ENCODE results near the gene GABRR3.

The GABRR3 gene

GRCh38 chr3:97949743-97950142 is 85.4 kb downstream of the GABRR3 start:
- Histone ChIP-seq H3K9ac (ENCODE audit: low read depth in 1 of 2, low read length in 2 of 2) (no peak overlapping the region), H3K9me3 (ENCODE audit: control insufficient read depth in 1 of 2, low read length in 2 of 2) (no peaks in the 10 kb centered on the region), H3K27me3 (ENCODE audit: control insufficient read depth in 1 of 2, insufficient read depth in 2 of 2, low read length in 2 of 2) (no peaks in the 10 kb centered on the region), H3K27ac (ENCODE audit: low read depth, low read length) (no peak overlapping the region), H3K36me3 (ENCODE audit: control insufficient read depth in 1 of 2, insufficient read depth in 2 of 2, low read length in 2 of 2) (peaks cover 46 to 71% of the 10 kb centered on the region in 2 donors), H3K4me1 (ENCODE audit: control insufficient read depth in 1 of 2, insufficient read depth in 2 of 2, low read length in 2 of 2) (no peaks in the 10 kb centered on the region), H3K4me3 (ENCODE audit: low read depth in 1 of 2, low read length in 2 of 2) (no peak overlapping the region)

- Histone ChIP-seq H3K36me3 (ENCODE audit: control insufficient read depth in 1 of 2, insufficient read depth in 2 of 2, low read length in 2 of 2) (peaks cover 42 to 70% of the 10 kb centered on the region in 2 donors), H3K9me3 (ENCODE audit: control insufficient read depth in 1 of 2, low read length in 2 of 2) (no peaks in the 10 kb centered on the region), H3K27me3 (ENCODE audit: control insufficient read depth in 1 of 2, insufficient read depth in 2 of 2, low read length in 2 of 2) (no peaks in the 10 kb centered on the region), H3K9ac (ENCODE audit: low read depth in 1 of 2, low read length in 2 of 2) (no peak overlapping the region), H3K4me3 (ENCODE audit: low read depth in 1 of 2, low read length in 2 of 2) (no peak overlapping the region), H3K27ac (ENCODE audit: low read depth, low read length) (no peak overlapping the region), H3K4me1 (ENCODE audit: control insufficient read depth in 1 of 2, insufficient read depth in 2 of 2, low read length in 2 of 2) (no peaks in the 10 kb centered on the region)
Observed at GRCh38 chr3:97949110-97949485, 86.0 kb downstream of the GABRR3 start.

- Histone ChIP-seq H3K9me3 (ENCODE audit: control insufficient read depth in 1 of 2, low read length in 2 of 2) (no peaks in the 10 kb centered on the region), H3K9ac (ENCODE audit: low read depth in 1 of 2, low read length in 2 of 2) (no peak overlapping the region), H3K36me3 (ENCODE audit: control insufficient read depth in 1 of 2, insufficient read depth in 2 of 2, low read length in 2 of 2) (peaks cover 42 to 73% of the 10 kb centered on the region in 2 donors), H3K4me3 (ENCODE audit: low read depth in 1 of 2, low read length in 2 of 2) (no peak overlapping the region), H3K27me3 (ENCODE audit: control insufficient read depth in 1 of 2, insufficient read depth in 2 of 2, low read length in 2 of 2) (no peaks in the 10 kb centered on the region), H3K27ac (ENCODE audit: low read depth, low read length) (no peak overlapping the region), H3K4me1 (ENCODE audit: control insufficient read depth in 1 of 2, insufficient read depth in 2 of 2, low read length in 2 of 2) (no peaks in the 10 kb centered on the region)
Observed at GRCh38 chr3:97948351-97949109, 86.6 kb downstream of the GABRR3 start.

- no peaks in the 10 kb centered on the region for H3K4me1 ChIP-seq (ENCODE audit: control insufficient read depth in 1 of 2, insufficient read depth in 2 of 2, low read length in 2 of 2)
- H3K27me3 ChIP-seq (ENCODE audit: control insufficient read depth in 1 of 2, insufficient read depth in 2 of 2, low read length in 2 of 2) = no peaks in the 10 kb centered on the region
- no peak overlapping the region for H3K27ac ChIP-seq (ENCODE audit: low read depth, low read length)
- H3K9me3 ChIP-seq (ENCODE audit: control insufficient read depth in 1 of 2, low read length in 2 of 2) = no peaks in the 10 kb centered on the region
- no peak overlapping the region for H3K9ac ChIP-seq (ENCODE audit: low read depth in 1 of 2, low read length in 2 of 2)
- H3K4me3 ChIP-seq (ENCODE audit: low read depth in 1 of 2, low read length in 2 of 2) = no peak overlapping the region
- H3K36me3 ChIP-seq (ENCODE audit: control insufficient read depth in 1 of 2, insufficient read depth in 2 of 2, low read length in 2 of 2) = peaks cover 28 to 54% of the 10 kb centered on the region in 2 donors
Observed at GRCh38 chr3:97942801-97943546, 92.1 kb downstream of the GABRR3 start.

- Histone ChIP-seq H3K36me3 (ENCODE audit: control insufficient read depth in 1 of 2, insufficient read depth in 2 of 2, low read length in 2 of 2) (peaks cover 24 to 50% of the 10 kb centered on the region in 2 donors), H3K4me1 (ENCODE audit: control insufficient read depth in 1 of 2, insufficient read depth in 2 of 2, low read length in 2 of 2) (no peaks in the 10 kb centered on the region), H3K27me3 (ENCODE audit: control insufficient read depth in 1 of 2, insufficient read depth in 2 of 2, low read length in 2 of 2) (no peaks in the 10 kb centered on the region), H3K9ac (ENCODE audit: low read depth in 1 of 2, low read length in 2 of 2) (no peak overlapping the region), H3K27ac (ENCODE audit: low read depth, low read length) (no peak overlapping the region), H3K4me3 (ENCODE audit: low read depth in 1 of 2, low read length in 2 of 2) (no peak overlapping the region), H3K9me3 (ENCODE audit: control insufficient read depth in 1 of 2, low read length in 2 of 2) (no peaks in the 10 kb centered on the region)
Observed at GRCh38 chr3:97940034-97940433, 95.1 kb downstream of the GABRR3 start.

- Histone ChIP-seq H3K4me1 (ENCODE audit: control insufficient read depth in 1 of 2, insufficient read depth in 2 of 2, low read length in 2 of 2) (no peaks in the 10 kb centered on the region), H3K4me3 (ENCODE audit: low read depth in 1 of 2, low read length in 2 of 2) (no peak overlapping the region), H3K9ac (ENCODE audit: low read depth in 1 of 2, low read length in 2 of 2) (no peak overlapping the region), H3K27ac (ENCODE audit: low read depth, low read length) (no peak overlapping the region), H3K9me3 (ENCODE audit: control insufficient read depth in 1 of 2, low read length in 2 of 2) (no peaks in the 10 kb centered on the region), H3K36me3 (ENCODE audit: control insufficient read depth in 1 of 2, insufficient read depth in 2 of 2, low read length in 2 of 2) (peaks cover 24 to 44% of the 10 kb centered on the region in 2 donors), H3K27me3 (ENCODE audit: control insufficient read depth in 1 of 2, insufficient read depth in 2 of 2, low read length in 2 of 2) (no peaks in the 10 kb centered on the region)
Observed at GRCh38 chr3:97939401-97939800, 95.7 kb downstream of the GABRR3 start.

- H3K9ac ChIP-seq (ENCODE audit: low read depth in 1 of 2, low read length in 2 of 2) = no peak overlapping the region
- no peaks in the 10 kb centered on the region for H3K27me3 ChIP-seq (ENCODE audit: control insufficient read depth in 1 of 2, insufficient read depth in 2 of 2, low read length in 2 of 2)
- no peaks in the 10 kb centered on the region for H3K9me3 ChIP-seq (ENCODE audit: control insufficient read depth in 1 of 2, low read length in 2 of 2)
- peaks cover 24 to 43% of the 10 kb centered on the region in 2 donors for H3K36me3 ChIP-seq (ENCODE audit: control insufficient read depth in 1 of 2, insufficient read depth in 2 of 2, low read length in 2 of 2)
- H3K27ac ChIP-seq (ENCODE audit: low read depth, low read length) = no peak overlapping the region
- no peaks in the 10 kb centered on the region for H3K4me1 ChIP-seq (ENCODE audit: control insufficient read depth in 1 of 2, insufficient read depth in 2 of 2, low read length in 2 of 2)
- no peak overlapping the region for H3K4me3 ChIP-seq (ENCODE audit: low read depth in 1 of 2, low read length in 2 of 2)
Observed at GRCh38 chr3:97938444-97938843, 96.7 kb downstream of the GABRR3 start.

- Histone ChIP-seq H3K4me1 (ENCODE audit: control insufficient read depth in 1 of 2, insufficient read depth in 2 of 2, low read length in 2 of 2) (no peaks in the 10 kb centered on the region), H3K4me3 (ENCODE audit: low read depth in 1 of 2, low read length in 2 of 2) (no peak overlapping the region), H3K36me3 (ENCODE audit: control insufficient read depth in 1 of 2, insufficient read depth in 2 of 2, low read length in 2 of 2) (peaks cover 12 to 41% of the 10 kb centered on the region in 2 donors), H3K9me3 (ENCODE audit: control insufficient read depth in 1 of 2, low read length in 2 of 2) (no peaks in the 10 kb centered on the region), H3K9ac (ENCODE audit: low read depth in 1 of 2, low read length in 2 of 2) (no peak overlapping the region), H3K27me3 (ENCODE audit: control insufficient read depth in 1 of 2, insufficient read depth in 2 of 2, low read length in 2 of 2) (no peaks in the 10 kb centered on the region), H3K27ac (ENCODE audit: low read depth, low read length) (no peak overlapping the region)
Observed at GRCh38 chr3:97937205-97937604, 97.9 kb downstream of the GABRR3 start.

- no peaks in the 10 kb centered on the region for H3K4me1 ChIP-seq (ENCODE audit: control insufficient read depth in 1 of 2, insufficient read depth in 2 of 2, low read length in 2 of 2)
- no peak overlapping the region for H3K27ac ChIP-seq (ENCODE audit: low read depth, low read length)
- H3K9ac ChIP-seq (ENCODE audit: low read depth in 1 of 2, low read length in 2 of 2) = no peak overlapping the region
- H3K36me3 ChIP-seq (ENCODE audit: control insufficient read depth in 1 of 2, insufficient read depth in 2 of 2, low read length in 2 of 2) = peaks cover 16 to 38% of the 10 kb centered on the region in 2 donors
- no peak overlapping the region for H3K4me3 ChIP-seq (ENCODE audit: low read depth in 1 of 2, low read length in 2 of 2)
- H3K27me3 ChIP-seq (ENCODE audit: control insufficient read depth in 1 of 2, insufficient read depth in 2 of 2, low read length in 2 of 2) = no peaks in the 10 kb centered on the region
- no peaks in the 10 kb centered on the region for H3K9me3 ChIP-seq (ENCODE audit: control insufficient read depth in 1 of 2, low read length in 2 of 2)
Observed at GRCh38 chr3:97935842-97936241, 99.3 kb downstream of the GABRR3 start.

Data from duodenal mucosa (tissue), 2 donors.